Parietal lobe (tissue), 1 donor: ENCODE results near the gene COL16A1. TPM values are rescaled to one million over a fixed set of nuclear protein-coding genes. Genes with fewer than 3 reads are reported as not detected.

Experiments used
- total RNA-seq: library from RNA; depleted of rRNA; stranded (reverse); fragments of >200 nt; gene quantifications from one replicate; pipeline ENCODE4 v1.2.3, GENCODE V29; 2014

COL16A1 gene
- 6.9 TPM for total RNA-seq

GRCh38 chr1:31703431-31704270 lies at the start of gene COL16A1:
COL16A1 (minus strand) TSS chr1:31704017; CDS start chr1:31702193, 1,824 bp downstream.

GRCh38 chr1:31644560-31645273 lies 59.1 kb downstream of the COL16A1 start, which contains the start of gene PEF1:
PEF1 (minus strand) TSS chr1:31644876; CDS start chr1:31644864, 12 bp downstream.

GRCh38 chr1:31617218-31617915 lies 86.5 kb downstream of the COL16A1 start, which contains the start of gene HCRTR1:
HCRTR1 (plus strand) TSS chr1:31617689; CDS start chr1:31619193, 1,504 bp downstream.

Other genes with a start within 250 kb of the COL16A1 start
- 1.6 TPM for gene TINAGL1, start 127.5 kb downstream of the COL16A1 start, total RNA-seq
- 3.8 TPM for gene HCRTR1, start 86.3 kb downstream of the COL16A1 start, total RNA-seq
- 35.7 TPM for gene PEF1, start 59.1 kb downstream of the COL16A1 start, total RNA-seq
- 103 TPM for gene ADGRB2, start 60.3 kb upstream of the COL16A1 start, total RNA-seq
- 0.31 TPM for gene SPOCD1, start 112.0 kb upstream of the COL16A1 start, total RNA-seq
- 231 TPM for gene PTP4A2, start 234.4 kb upstream of the COL16A1 start, total RNA-seq